NB4 (cell line): ENCODE results near the gene ADNP.
"Not testable (repeated sequence)": the region's sequence is repeated elsewhere in the genome, so short reads cannot be mapped to it uniquely, and the experiment has no call there.

Experiments used
- DNase-seq: peaks from one replicate; pipeline ENCODE4 v3.0.0; 2010; ENCODE audit warnings: low read depth
- H3K4me3 ChIP-seq: one replicate; pipeline ENCODE4 v1.5.1; 2011; ENCODE audit warnings: mild to moderate bottlenecking, low read depth, low read length, moderate library complexity
- CTCF ChIP-seq: IDR thresholded peaks from one replicate; pipeline ENCODE4 v1.5.1; 2012; ENCODE audit warnings: low read depth, low read length
- MAX ChIP-seq: IDR thresholded peaks from 2 replicates; pipeline ENCODE4 v1.6.1; 2011; ENCODE audit warnings: low read depth, low read length
- MYC ChIP-seq: IDR thresholded peaks from 2 replicates; pipeline ENCODE4 v1.6.1; 2011; ENCODE audit warnings: low read depth, low read length
- POLR2A ChIP-seq: IDR thresholded peaks from 2 replicates; pipeline ENCODE4 v1.6.1; 2011; ENCODE audit warnings: mild to moderate bottlenecking; ENCODE audit not compliant: insufficient read length; ENCODE audit errors: extremely low read depth

ADNP gene

GRCh38 chr20:50885068-50885467 lies 46.2 kb downstream of the ADNP start:
- DNase-seq = no peak
- no peak overlapping the region for H3K4me3 ChIP-seq
- no peak for TF ChIP-seq MYC
- TF ChIP-seq POLR2A = no peak
- TF ChIP-seq CTCF = no peak
- TF ChIP-seq MAX = no peak

GRCh38 chr20:50883856-50884255 lies 47.4 kb downstream of the ADNP start:
- DNase-seq = no peak

GRCh38 chr20:50881759-50882424 lies 49.3 kb downstream of the ADNP start:
- not testable (repeated sequence) for DNase-seq, H3K4me3 ChIP-seq

More at GRCh38 chr20:50883856-50884255, 47.4 kb downstream of the ADNP start:
- H3K4me3 ChIP-seq = no peak overlapping the region
- TF ChIP-seq POLR2A (no peak), MYC (no peak), CTCF (no peak), MAX (no peak)

GRCh38 chr20:50879649-50880550 lies 51.3 kb downstream of the ADNP start:
- TF ChIP-seq MAX (no peak), POLR2A (no peak), CTCF (no peak), MYC (no peak)
- DNase-seq = no peak
- no peak overlapping the region for H3K4me3 ChIP-seq

- no peak overlapping the region for H3K4me3 ChIP-seq
- no peak for TF ChIP-seq CTCF
- TF ChIP-seq MYC = no peak
- no peak for TF ChIP-seq MAX
- TF ChIP-seq POLR2A = no peak
- DNase-seq = no peak
These were observed 53.9 kb downstream of the ADNP start for GRCh38 chr20:50877232-50877743.

- TF ChIP-seq MYC = no peak
- TF ChIP-seq POLR2A = no peak
- no peak for TF ChIP-seq CTCF
- no peak for TF ChIP-seq MAX
- DNase-seq = no peak
- H3K4me3 ChIP-seq = no peak overlapping the region
These were observed 54.4 kb downstream of the ADNP start for GRCh38 chr20:50876816-50877215.
